Mucosa of descending colon (tissue), 3 donors: ENCODE measurements around the gene FOXL2NB. TPM values are rescaled to one million over a fixed set of nuclear protein-coding genes. Genes with fewer than 3 reads are reported as not detected.

Experiments used
- ATAC-seq: fragments of 200-7000 bp; cut with Tn5 transposase; one replicate; pipeline ENCODE4 v1.9.1; 2020; ENCODE audit warnings: mild to moderate bottlenecking, moderate library complexity
- DNase-seq, 3 donors: peaks; one replicate each; pipeline ENCODE4 v3.0.0-alpha.2; 2020
- H3K36me3 ChIP-seq: fragments of 200-600 bp; one replicate; pipeline ENCODE4 v1.8.0; 2021; ENCODE audit warnings: low read depth, mild to moderate bottlenecking
- H3K4me1 ChIP-seq: fragments of 200-600 bp; one replicate; pipeline ENCODE4 v1.8.0; 2021; ENCODE audit warnings: low read depth, mild to moderate bottlenecking
- H3K4me3 ChIP-seq: fragments of 200-600 bp; one replicate; pipeline ENCODE4 v1.8.0; 2021; ENCODE audit warnings: mild to moderate bottlenecking
- H3K9me3 ChIP-seq: fragments of 200-600 bp; one replicate; pipeline ENCODE4 v1.8.0; 2021; ENCODE audit warnings: mild to moderate bottlenecking
- intact Hi-C, 2 donors: fragments of 100-400 bp; cut with DNase I in 1 of 2; cut with micrococcal nuclease in 1 of 2; formaldehyde crosslinking; loops; one replicate each; pipeline versions ENCODE4 v1.11.0 to v1.11.1; 2022; cut with DNase I, micrococcal nuclease
- total RNA-seq, 3 donors: library from RNA; stranded (reverse); fragmentation: NEBNext Ultra II Directional in 2 of 3; extraction: Animal tissue kit (Norgen Biotek cat#: 25700) in 2 of 3; gene quantifications; one replicate each; pipeline versions ENCODE4 v1.2.1 to v1.2.4, GENCODE V29; 2021 to 2023
- TF ChIP-seq, protein P1 (sequence below): fragments of 200-600 bp; IDR thresholded peaks from one replicate; pipeline ENCODE4 v1.8.0; 2022; ENCODE audit warnings: antibody characterized with exemption, mild to moderate bottlenecking
- donor health status: DM: no; HTN: no; CAD: no; lungs with moderate emphysema.
- donor health status: DM: no; HTN: no; CAD: no.
- donor health status: DM: no; HTN: yes; CAD: no.

FOXL2NB gene
- total RNA-seq, 3 donors from 2014 or later = 0.17 TPM; not detected in 2

- peaks cover 28% of the 10 kb centered on the region for H3K4me1 ChIP-seq
- TF ChIP-seq, protein P1, sequence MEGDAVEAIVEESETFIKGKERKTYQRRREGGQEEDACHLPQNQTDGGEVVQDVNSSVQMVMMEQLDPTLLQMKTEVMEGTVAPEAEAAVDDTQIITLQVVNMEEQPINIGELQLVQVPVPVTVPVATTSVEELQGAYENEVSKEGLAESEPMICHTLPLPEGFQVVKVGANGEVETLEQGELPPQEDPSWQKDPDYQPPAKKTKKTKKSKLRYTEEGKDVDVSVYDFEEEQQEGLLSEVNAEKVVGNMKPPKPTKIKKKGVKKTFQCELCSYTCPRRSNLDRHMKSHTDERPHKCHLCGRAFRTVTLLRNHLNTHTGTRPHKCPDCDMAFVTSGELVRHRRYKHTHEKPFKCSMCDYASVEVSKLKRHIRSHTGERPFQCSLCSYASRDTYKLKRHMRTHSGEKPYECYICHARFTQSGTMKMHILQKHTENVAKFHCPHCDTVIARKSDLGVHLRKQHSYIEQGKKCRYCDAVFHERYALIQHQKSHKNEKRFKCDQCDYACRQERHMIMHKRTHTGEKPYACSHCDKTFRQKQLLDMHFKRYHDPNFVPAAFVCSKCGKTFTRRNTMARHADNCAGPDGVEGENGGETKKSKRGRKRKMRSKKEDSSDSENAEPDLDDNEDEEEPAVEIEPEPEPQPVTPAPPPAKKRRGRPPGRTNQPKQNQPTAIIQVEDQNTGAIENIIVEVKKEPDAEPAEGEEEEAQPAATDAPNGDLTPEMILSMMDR = no peak
- intact Hi-C loops = no loop called here
- DNase-seq (no peak), ATAC-seq (peak; percentile 43)
- no peaks in the 10 kb centered on the region for H3K9me3 ChIP-seq
- H3K36me3 ChIP-seq = no peaks in the 10 kb centered on the region
- H3K4me3 ChIP-seq = no peak overlapping the region
Observed at GRCh38 chr3:138950006-138950644, 3.1 kb downstream of the FOXL2NB start.

DNA sequence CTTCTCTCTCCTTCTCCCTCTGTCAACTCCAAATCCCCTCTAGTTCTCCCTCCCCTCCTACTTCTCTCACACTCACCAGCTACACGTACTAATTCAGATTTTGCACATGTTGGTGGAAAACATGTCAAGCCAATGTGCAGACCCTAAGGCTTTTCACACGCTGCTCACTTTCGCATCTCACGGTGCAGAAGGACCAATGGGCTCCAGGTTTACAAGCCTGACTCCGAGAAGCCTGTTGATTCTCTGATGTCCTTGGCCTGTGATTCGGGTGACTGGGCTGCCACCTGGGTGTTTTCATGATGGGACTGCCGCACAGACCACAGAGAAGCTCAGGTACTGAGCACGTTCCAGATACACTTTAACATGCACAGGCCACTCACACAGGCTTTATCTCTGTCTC lies 3.7 kb downstream of the FOXL2NB start:
- no peaks in the 10 kb centered on the region for H3K9me3 ChIP-seq
- TF ChIP-seq, protein P1 = no peak
- H3K36me3 ChIP-seq = no peaks in the 10 kb centered on the region
- no peak overlapping the region for H3K4me3 ChIP-seq
- H3K4me1 ChIP-seq = peaks cover 23% of the 10 kb centered on the region
- DNase-seq (no peak), ATAC-seq (no peak)
- intact Hi-C loops = no loop called here

DNA sequence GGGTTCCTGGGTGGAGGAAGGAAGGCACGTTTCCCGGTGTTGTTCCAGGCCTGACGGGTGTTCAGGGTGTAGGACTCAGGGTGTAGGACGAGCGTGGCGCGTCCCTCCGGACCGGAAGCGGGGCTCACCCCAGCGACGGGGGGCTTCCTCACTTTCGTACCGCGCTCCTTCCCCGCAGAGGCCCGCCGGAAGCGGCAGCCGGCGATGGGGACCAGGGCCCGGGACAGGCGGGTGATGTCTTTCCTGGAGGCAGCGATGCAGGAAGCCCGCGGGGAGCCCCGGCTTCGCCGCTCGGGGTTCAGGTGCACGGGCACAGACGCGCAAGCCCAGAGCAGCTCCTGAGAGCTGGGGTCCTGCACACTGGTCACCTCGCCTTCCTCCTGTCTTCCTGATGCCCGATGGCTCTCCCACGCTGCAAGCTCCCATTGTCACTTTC lies 13.4 kb downstream of the FOXL2NB start:
- Histone ChIP-seq H3K4me1 (no peaks in the 10 kb centered on the region), H3K4me3 (no peak overlapping the region), H3K36me3 (no peaks in the 10 kb centered on the region), H3K9me3 (peaks cover 3% of the 10 kb centered on the region)
- DNase-seq (no peak), ATAC-seq (no peak)
- TF ChIP-seq, protein P1 = no peak
- intact Hi-C loops = no loop called here

GRCh38 chr3:138962854-138963560 lies 16.0 kb downstream of the FOXL2NB start:
- no peaks in the 10 kb centered on the region for H3K36me3 ChIP-seq
- H3K4me3 ChIP-seq = no peak overlapping the region
- DNase-seq = no peak
- no peak for ATAC-seq
- H3K4me1 ChIP-seq = no peaks in the 10 kb centered on the region
- peaks cover 3% of the 10 kb centered on the region for H3K9me3 ChIP-seq
- intact Hi-C loops = no loop called here
- TF ChIP-seq, protein P1 = no peak

DNA sequence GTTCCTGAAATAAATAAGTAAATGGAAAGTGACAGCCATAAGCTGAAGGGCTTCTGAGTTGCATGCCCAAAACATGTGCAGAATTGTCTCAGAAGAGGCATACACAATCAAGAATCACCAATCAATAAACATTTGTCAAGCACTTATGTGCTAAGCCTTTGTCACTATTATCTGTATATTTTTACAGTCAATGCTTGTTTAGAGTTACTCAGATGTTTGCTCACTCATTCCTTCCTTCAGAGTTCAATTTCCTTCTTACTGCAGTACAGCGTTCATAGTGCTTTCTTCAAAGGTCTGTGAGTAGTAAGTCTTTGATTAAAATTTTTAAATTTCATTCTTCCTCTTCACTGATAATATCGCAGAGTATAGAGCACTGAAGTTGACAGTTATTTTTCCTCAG lies 17.2 kb downstream of the FOXL2NB start:
- DNase-seq (no peak), ATAC-seq (no peak)
- Histone ChIP-seq H3K9me3 (peaks cover 3% of the 10 kb centered on the region), H3K4me1 (no peaks in the 10 kb centered on the region), H3K4me3 (no peak overlapping the region), H3K36me3 (no peaks in the 10 kb centered on the region)
- TF ChIP-seq, protein P1 = no peak
- intact Hi-C loops = no loop called here
